H1 (cell line): Measurements from ENCODE around the gene HPX. TPM values are rescaled to one million over a fixed set of nuclear protein-coding genes. Genes with fewer than 3 reads are reported as not detected.
A peak's percentile ranks its signal among the peaks of the same experiment; 100 is the strongest.

Experiments used
- ASH2L ChIP-seq: fragments of 200-600, 300-600 bp; sonication (generic); IDR thresholded peaks from one replicate; pipeline ENCODE4 v1.7.1; 2017; ENCODE audit warnings: low read length
- KDM5A ChIP-seq: fragments of 200-600 bp; IDR thresholded peaks from 2 replicates; pipeline ENCODE4 v1.7.1; 2012; ENCODE audit warnings: mild to moderate bottlenecking, low read length, inconsistent platforms, mixed read lengths
- NRF1 ChIP-seq: IDR thresholded peaks from 2 replicates; pipeline ENCODE4 v1.6.1; 2011; ENCODE audit warnings: mild to moderate bottlenecking, low read depth, low read length, improper control_type of control experiment
- POLR2AphosphoS5 ChIP-seq: IDR thresholded peaks from 2 replicates; pipeline ENCODE4 v1.6.1; 2011; ENCODE audit warnings: low read depth, low read length
- SP2 ChIP-seq: IDR thresholded peaks from 2 replicates; pipeline ENCODE4 v1.6.1; 2012; ENCODE audit warnings: mild to moderate bottlenecking, low read length, inconsistent platforms
- TAF7 ChIP-seq: optimal IDR thresholded peaks from 2 replicates; pipeline ENCODE3; 2011; ENCODE audit warnings: low read depth, mild to moderate bottlenecking, inconsistent platforms, low read length, moderate library complexity, borderline replicate concordance
- polyA plus RNA-seq, 7 experiments: library from polyadenylated mRNA; depleted of rRNA in 3 of 7; stranded (reverse) in 5 of 7; unstranded in 2 of 7; fragments of >200 nt in 5 of 7; fragments of 200-250 nt in 2 of 7; gene quantifications; 1 replicate in 5 of 7; 2 replicates in 1 of 7; 4 replicates in 1 of 7; pipeline versions ENCODE4 v1.2.1 to v1.2.3, GENCODE V29; 2011 to 2013; ENCODE audit warnings: missing spikeins in 2 of 7, mixed read lengths in 2 of 7
- total RNA-seq: library from RNA; stranded (reverse); fragmentation: NEBNext Ultra II Directional; extraction: Animal tissue kit (Norgen Biotek cat#: 25700); gene quantifications from 2 replicates; pipeline ENCODE4 v1.2.1, GENCODE V29; 2021
- TF ChIP-seq, protein P1 (sequence below): IDR thresholded peaks from 2 replicates; pipeline ENCODE4 v1.6.1; 2011; ENCODE audit warnings: low read depth, mild to moderate bottlenecking, low read length; ENCODE audit not compliant: insufficient read depth

The HPX gene
- total and polyA plus RNA-seq, 2 of the 8 experiments (the other 6 are each of a cell fraction or from before 2014, with no cell fraction given): 0.80 to 0.97 TPM

DNA sequence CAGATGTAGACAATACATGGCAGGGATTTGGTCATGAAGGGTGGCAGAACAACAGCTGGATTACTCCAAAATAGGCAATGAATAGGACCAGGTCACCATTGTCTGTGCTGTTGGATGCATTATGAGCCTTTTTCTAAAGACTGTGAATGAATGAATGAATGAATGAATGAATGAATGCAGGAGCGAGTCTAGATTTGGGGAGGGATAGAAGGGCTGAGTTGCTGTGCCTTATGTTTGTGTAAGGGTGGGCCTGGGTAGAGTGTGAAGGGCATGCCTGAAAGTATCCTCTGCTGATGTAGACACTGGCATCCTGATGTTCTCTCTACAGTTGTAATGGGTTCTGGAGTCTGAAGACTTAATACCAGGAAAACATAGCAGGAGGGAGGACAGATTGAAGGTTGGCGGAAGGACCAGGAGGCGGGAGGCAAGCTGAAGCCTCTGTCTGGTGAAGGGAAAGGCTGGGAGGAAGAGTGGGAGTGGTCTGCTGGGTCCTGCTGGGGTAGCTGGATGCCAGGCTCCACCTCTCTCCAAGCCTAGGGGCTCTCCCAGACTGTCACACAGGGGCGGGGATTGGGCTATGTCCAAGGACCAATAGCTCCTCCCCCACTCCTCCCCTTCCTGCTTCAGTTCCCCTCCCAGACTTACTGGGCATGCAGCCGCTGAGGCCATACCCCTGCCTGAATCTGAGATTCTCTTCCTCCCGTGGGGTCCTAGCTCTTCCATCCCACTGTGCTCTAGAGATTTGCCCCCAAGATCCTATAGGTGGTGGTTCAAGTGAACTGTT lies 28.1 kb upstream of the HPX start (continued):
- TF ChIP-seq ASH2L (no peak), POLR2AphosphoS5 (peak; percentile 61), NRF1 (no peak), KDM5A (no peak), TAF7 (no peak), SP2 (no peak)
- TF ChIP-seq, protein P1, sequence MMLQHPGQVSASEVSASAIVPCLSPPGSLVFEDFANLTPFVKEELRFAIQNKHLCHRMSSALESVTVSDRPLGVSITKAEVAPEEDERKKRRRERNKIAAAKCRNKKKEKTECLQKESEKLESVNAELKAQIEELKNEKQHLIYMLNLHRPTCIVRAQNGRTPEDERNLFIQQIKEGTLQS: no peak
